Frontal cortex (tissue), 4 donors: ENCODE data around the gene SESN1. TPM values are rescaled to one million over a fixed set of nuclear protein-coding genes. Genes with fewer than 3 reads are reported as not detected.

Experiments used
- DNase-seq, 2 donors: peaks; one replicate each; pipeline ENCODE4 v3.0.0; 2012; ENCODE audit warnings: low spot score in 2 of 2
- FAIRE-seq: peaks from 2 replicates; lab custom pipeline; 2012; peaks lifted over from hg19 to GRCh38; lab: Jason Lieb, UNC
- small RNA-seq: library from RNA; depleted of rRNA; stranded (forward); fragments of <200 nt; gene quantifications from one replicate; pipeline ENCODE3, GENCODE V24; 2014
- total RNA-seq: library from RNA; depleted of rRNA; stranded (reverse); fragments of >200 nt; gene quantifications from one replicate; pipeline ENCODE4 v1.2.3, GENCODE V29; 2014
- donor health status: control.
- donor health status: control.
- donor health status: control.

The SESN1 gene
- total RNA-seq, 1 donor from 2014 or later: 34.6 TPM

GRCh38 chr6:108947114-108947854 lies 147.4 kb downstream of the SESN1 start:
- DNase-seq (no peak), FAIRE-seq (no peak)

GRCh38 chr6:108946695-108947094 lies 148.0 kb downstream of the SESN1 start:
- DNase-seq: no peak
- no peak for FAIRE-seq

GRCh38 chr6:108945681-108946159 lies 148.9 kb downstream of the SESN1 start:
- DNase-seq (peak in 1 of 2 donors; percentile 31), FAIRE-seq (no peak)

GRCh38 chr6:108944707-108945680 lies 149.7 kb downstream of the SESN1 start:
- FAIRE-seq (no peak), DNase-seq (no peak)

- DNase-seq (no peak), FAIRE-seq (no peak)
These were observed 150.6 kb downstream of the SESN1 start for GRCh38 chr6:108944071-108944470.

- FAIRE-seq: no peak
- no peak for DNase-seq
These were observed 151.8 kb downstream of the SESN1 start for GRCh38 chr6:108942556-108943492.

GRCh38 chr6:108941859-108942258 lies 152.8 kb downstream of the SESN1 start:
- DNase-seq: no peak
- peak; percentile 30 for FAIRE-seq

- FAIRE-seq: no peak
These were observed 153.4 kb downstream of the SESN1 start for GRCh38 chr6:108941281-108941680.

GRCh38 chr6:108940741-108941140 lies 153.9 kb downstream of the SESN1 start:
- DNase-seq (no peak), FAIRE-seq (no peak)

More at GRCh38 chr6:108941281-108941680, 153.4 kb downstream of the SESN1 start:
- DNase-seq: no peak

- FAIRE-seq: no peak
- no peak for DNase-seq
These were observed 157.5 kb downstream of the SESN1 start for GRCh38 chr6:108937170-108937569.

Small RNA genes lying within 50 kb of the gene (small RNA-seq; reads per million reads assigned to genes)
- gene RNU6-653P: not detected

Other genes starting within 250 kb of the SESN1 start
- 16.3 TPM for gene ARMC2, start 246.4 kb downstream of the SESN1 start, total RNA-seq
- gene CEP57L1, start 661 bp upstream of the SESN1 start, total RNA-seq: 97.4 TPM